ENCODE measurements around the gene AGER.

AGER gene

GRCh38 chr6:32132110-32132509 lies 51.9 kb downstream of the AGER start:
- no peak for TF ChIP-seq CTCF (IDR thresholded peaks at IDR 0.05; ENCODE audit: low read depth, low read length)
- no peak for DNase-seq (ENCODE audit: extremely low read depth, low read depth)

GRCh38 chr6:32131439-32131948 lies 52.6 kb downstream of the AGER start:
- DNase-seq (ENCODE audit: extremely low read depth, low read depth), result no peak
- TF ChIP-seq CTCF (IDR thresholded peaks at IDR 0.05; ENCODE audit: low read depth, low read length), result no peak

All from AG09319 (cell line).